GM13977 (cell line): ENCODE results near the gene THAP7.

Experiments used
- DNase-seq: peaks from one replicate; pipeline ENCODE4 v3.0.0; 2012; ENCODE audit warnings: low spot score
- CTCF ChIP-seq: IDR thresholded peaks from 2 replicates; pipeline ENCODE4 v1.5.1; 2012; ENCODE audit warnings: mild to moderate bottlenecking, control low read depth; ENCODE audit not compliant: insufficient read depth; ENCODE audit errors: extremely low read depth, missing control alignments
- in situ Hi-C: fragments of 300-500 bp; cut with MboI; formaldehyde crosslinking; loops from one replicate; pipeline ENCODE4 v1.12.0; 2022; ENCODE audit warnings: low sequenced_read_pairs, low pct_unique_long_range_greater_than_20kb, mixed read lengths, inconsistent platforms; ENCODE audit not compliant: unreplicated experiment

The THAP7 gene

GRCh38 chr22:20985720-20986119 lies 16.2 kb downstream of the THAP7 start:
- no peak for DNase-seq
- in situ Hi-C loops: no loop called here
- TF ChIP-seq CTCF: no peak

GRCh38 chr22:20983081-20983771 lies 18.7 kb downstream of the THAP7 start:
- in situ Hi-C loops: no loop called here
- DNase-seq: no peak
- no peak for TF ChIP-seq CTCF

- in situ Hi-C loops: no loop called here
- no peak for DNase-seq
- no peak for TF ChIP-seq CTCF
These were observed 19.4 kb downstream of the THAP7 start for GRCh38 chr22:20982563-20982882.

- TF ChIP-seq CTCF: peak; percentile 67
These were observed 19.9 kb downstream of the THAP7 start, which contains the start of gene LZTR1 for GRCh38 chr22:20981787-20982562. LZTR1 (plus strand) TSS chr22:20982297; CDS start chr22:20982372, 75 bp downstream.

GRCh38 chr22:20980938-20981722 lies 20.8 kb downstream of the THAP7 start:
- TF ChIP-seq CTCF: no peak
- in situ Hi-C loops: no loop called here
- no peak for DNase-seq

More at GRCh38 chr22:20981787-20982562, 19.9 kb downstream of the THAP7 start, which contains the start of gene LZTR1:
- in situ Hi-C loops: no loop called here
- DNase-seq: peak; percentile 93

GRCh38 chr22:20980523-20980922 lies 21.4 kb downstream of the THAP7 start:
- in situ Hi-C loops: no loop called here
- no peak for TF ChIP-seq CTCF

More at GRCh38 chr22:20980523-20980922, 21.4 kb downstream of the THAP7 start:
- no peak for DNase-seq
